Neuronal stem cell (in vitro differentiated cells): ENCODE data around the gene KIAA0930.

Source experiments
- DNase-seq: peaks from one replicate; pipeline ENCODE4 v3.0.0-alpha.2; 2013; ENCODE audit warnings: low spot score
- H2AFZ ChIP-seq: one replicate; pipeline ENCODE4 v1.6.1; 2013; ENCODE audit warnings: mild to moderate bottlenecking, low read length, inconsistent platforms
- H2AK5ac ChIP-seq: 2 replicates; pipeline ENCODE4 v1.6.1; 2013; ENCODE audit warnings: low read depth, mild to moderate bottlenecking, inconsistent platforms, low read length, moderate library complexity, mixed read lengths
- H2BK120ac ChIP-seq: 2 replicates; pipeline ENCODE4 v1.6.1; 2013; ENCODE audit warnings: low read depth, mild to moderate bottlenecking, inconsistent platforms, low read length, moderate library complexity, mixed read lengths
- H2BK12ac ChIP-seq: one replicate; pipeline ENCODE4 v1.6.1; 2013; ENCODE audit warnings: low read length, inconsistent platforms
- H2BK15ac ChIP-seq: 2 replicates; pipeline ENCODE4 v1.6.1; 2013; ENCODE audit warnings: mild to moderate bottlenecking, low read length, inconsistent platforms, mixed read lengths
- H2BK5ac ChIP-seq: one replicate; pipeline ENCODE4 v1.6.1; 2013; ENCODE audit warnings: inconsistent platforms, mild to moderate bottlenecking, low read length, moderate library complexity
- H3K14ac ChIP-seq: one replicate; pipeline ENCODE4 v1.6.1; 2013; ENCODE audit warnings: low read length, inconsistent platforms
- H3K18ac ChIP-seq: 2 replicates; pipeline ENCODE4 v1.6.1; 2013; ENCODE audit warnings: low read length, inconsistent platforms
- H3K23ac ChIP-seq: 2 replicates; pipeline ENCODE4 v1.6.1; 2013; ENCODE audit warnings: low read depth, mild to moderate bottlenecking, mixed read lengths, low read length, inconsistent platforms; ENCODE audit not compliant: poor library complexity
- H3K27ac ChIP-seq: replicated peaks from 3 replicates; pipeline ENCODE4 v1.5.1; 2013; ENCODE audit warnings: low read length, inconsistent platforms
- H3K27me3 ChIP-seq, 3 experiments: 2 replicates each; pipeline ENCODE4 v1.6.1; 2013; ENCODE audit warnings: low read length in 3 of 3, mild to moderate bottlenecking in 2 of 3, inconsistent platforms in 1 of 3, low read depth in 1 of 3, mixed read lengths in 1 of 3, moderate library complexity in 1 of 3; ENCODE audit not compliant: control insufficient read depth in 3 of 3, insufficient read depth in 3 of 3
- H3K36me3 ChIP-seq, 2 donors: replicated peaks in 1 of 2; 2 replicates each; pipeline ENCODE4 v1.6.1; 2013; ENCODE audit warnings: low read length in 2 of 2; ENCODE audit not compliant: control insufficient read depth in 2 of 2, insufficient read depth in 2 of 2
- H3K4ac ChIP-seq: 2 replicates; pipeline ENCODE4 v1.6.1; 2013; ENCODE audit warnings: inconsistent platforms, mild to moderate bottlenecking, low read length, moderate library complexity
- H3K4me1 ChIP-seq, 2 donors: 1 replicate in 1 of 2; 2 replicates in 1 of 2; pipeline ENCODE4 v1.6.1; 2013; ENCODE audit warnings: low read length in 2 of 2, low read depth in 1 of 2; ENCODE audit not compliant: control insufficient read depth in 2 of 2, insufficient read depth in 1 of 2
- H3K4me2 ChIP-seq: one replicate; pipeline ENCODE4 v1.6.1; 2013; ENCODE audit warnings: mild to moderate bottlenecking, low read length, inconsistent platforms; ENCODE audit not compliant: insufficient read depth, poor library complexity, severe bottlenecking
- H3K4me3 ChIP-seq, 2 donors: 2 replicates each; pipeline ENCODE4 v1.5.1; 2013; ENCODE audit warnings: low read length in 2 of 2, mild to moderate bottlenecking in 2 of 2, inconsistent platforms in 1 of 2, moderate library complexity in 1 of 2
- H3K79me1 ChIP-seq: one replicate; pipeline ENCODE4 v1.6.1; 2013; ENCODE audit warnings: low read depth, mild to moderate bottlenecking, inconsistent platforms, low read length, moderate library complexity
- H3K9ac ChIP-seq: one replicate; pipeline ENCODE4 v1.6.1; 2013; ENCODE audit warnings: mild to moderate bottlenecking, low read depth, low read length, inconsistent platforms; ENCODE audit not compliant: poor library complexity
- H3K9me3 ChIP-seq, 2 donors: replicated peaks in 1 of 2; 2 replicates each; pipeline versions ENCODE3 to v1.6.1; 2013; ENCODE audit warnings: low read length in 2 of 2, mild to moderate bottlenecking in 2 of 2, inconsistent platforms in 1 of 2, low read depth in 1 of 2, mixed read lengths in 1 of 2, moderate library complexity in 1 of 2; ENCODE audit not compliant: control insufficient read depth in 2 of 2, insufficient read depth in 1 of 2
- H4K8ac ChIP-seq: one replicate; pipeline ENCODE4 v1.6.1; 2013; ENCODE audit warnings: low read depth, mild to moderate bottlenecking, inconsistent platforms, low read length, moderate library complexity
- H4K91ac ChIP-seq: one replicate; pipeline ENCODE4 v1.6.1; 2013; ENCODE audit warnings: low read length, low read depth, mild to moderate bottlenecking, inconsistent platforms; ENCODE audit not compliant: poor library complexity
- WGBS, 2 donors: extraction: QIAGEN DNeasy Blood & Tissue Kit; methylation state at CpG; one replicate each; pipeline ENCODE4 v1.1.7; 2013; ENCODE audit warnings: missing lambda C conversion rate in 2 of 2, mixed read lengths in 1 of 2; ENCODE audit not compliant: insufficient read length in 2 of 2, insufficient replicate concordance in 1 of 2; ENCODE audit errors: extremely low coverage in 2 of 2; 5-methylcytosine and 5-hydroxymethylcytosine counted together

The KIAA0930 gene

DNA sequence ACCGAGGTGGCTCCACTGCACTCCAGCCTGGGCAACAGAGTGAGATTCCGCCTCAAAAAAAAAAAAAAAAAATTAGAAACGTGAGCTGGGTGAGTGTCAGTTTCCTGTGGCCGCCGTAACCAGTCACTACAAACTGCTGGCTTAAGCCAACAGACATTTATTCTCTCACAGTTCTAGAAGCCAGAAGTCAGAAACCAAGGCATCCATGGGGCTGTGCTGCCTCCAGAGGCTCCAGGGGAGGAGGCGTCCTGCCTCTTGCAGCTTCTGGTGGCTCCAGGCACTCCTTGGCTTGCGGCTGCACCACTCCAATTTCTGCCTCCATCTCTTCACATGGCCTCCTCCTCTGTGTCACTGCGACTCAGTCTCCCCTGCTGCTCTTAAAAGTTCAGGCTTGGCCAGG lies 11.1 kb upstream of the KIAA0930 start:
- Histone ChIP-seq H2AK5ac (no peak overlapping the region), H2BK15ac (no peak overlapping the region), H3K9ac (no peak overlapping the region), H4K8ac (no peak overlapping the region), H3K27ac (no peak overlapping the region), H2BK12ac (no peak overlapping the region), H4K91ac (no peak overlapping the region), H3K23ac (no peak overlapping the region), H2AFZ (no peak overlapping the region), H3K27me3 (peaks cover 0 to 2% (median 0%) of the 10 kb centered on the region in 3 experiments), H3K4me2 (no peak overlapping the region), H3K4ac (no peak overlapping the region), H3K4me3 (no peak overlapping the region), H3K14ac (no peak overlapping the region), H2BK5ac (no peak overlapping the region), H2BK120ac (no peak overlapping the region), H3K18ac (no peak overlapping the region), H3K4me1 (peaks cover 5 to 12% of the 10 kb centered on the region in 2 donors), H3K9me3 (no peaks in the 10 kb centered on the region), H3K36me3 (no peaks in the 10 kb centered on the region), H3K79me1 (no peaks in the 10 kb centered on the region)
- no peak for DNase-seq
- WGBS, 2 donors, result no CpG with 5 or more reads among the region's 8 CpGs

DNA sequence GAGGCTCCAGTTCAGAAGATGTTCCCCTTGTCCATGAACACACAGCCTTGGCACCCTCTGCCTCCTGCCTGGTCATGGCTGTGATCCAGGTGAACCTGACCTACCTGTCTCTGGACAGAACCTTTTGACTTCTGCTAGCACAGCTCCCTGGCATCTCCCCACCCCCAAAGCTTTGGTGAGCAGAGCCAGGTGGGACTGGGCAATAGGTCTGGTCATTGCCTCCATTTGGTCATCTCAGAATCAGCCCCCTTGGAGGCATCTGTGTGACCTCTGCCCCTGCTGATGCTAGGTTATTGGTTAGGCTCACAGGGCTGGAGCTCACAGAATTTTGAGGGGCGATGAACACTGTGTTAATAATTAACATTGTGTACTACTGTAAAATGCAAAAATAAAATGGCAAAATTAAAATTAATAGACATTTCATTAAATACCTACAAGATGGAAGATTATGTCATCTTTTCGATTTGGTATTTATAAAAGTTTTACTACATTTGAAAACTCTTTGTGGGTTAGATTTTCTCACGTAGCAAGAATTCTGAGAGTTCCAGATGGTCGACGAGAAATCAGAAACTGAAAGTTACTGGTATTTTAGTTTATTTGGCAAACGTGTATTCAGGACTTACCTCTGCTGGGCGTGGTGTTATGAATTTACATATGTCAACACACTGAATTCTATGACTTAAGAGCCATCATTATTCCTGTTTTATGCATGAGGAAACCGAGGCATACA lies 8.3 kb upstream of the KIAA0930 start:
- no CpG with 5 or more reads among the region's 8 CpGs for WGBS, 2 donors
- Histone ChIP-seq H2BK120ac (no peak overlapping the region), H3K9ac (no peak overlapping the region), H4K91ac (no peak overlapping the region), H3K18ac (peak overlapping the region; percentile 60), H3K79me1 (no peaks in the 10 kb centered on the region), H3K4me3 (no peak overlapping the region), H3K4me2 (no peak overlapping the region), H2AFZ (no peak overlapping the region), H3K4ac (no peak overlapping the region), H3K14ac (no peak overlapping the region), H2AK5ac (no peak overlapping the region), H4K8ac (no peak overlapping the region), H3K4me1 (peaks cover 0 to 3% of the 10 kb centered on the region in 2 donors), H3K23ac (no peak overlapping the region), H3K27me3 (peaks cover 0 to 2% (median 0%) of the 10 kb centered on the region in 3 experiments), H3K36me3 (no peaks in the 10 kb centered on the region), H2BK12ac (no peak overlapping the region), H3K27ac (no peak overlapping the region), H2BK5ac (peak overlapping the region; percentile 61), H2BK15ac (no peak overlapping the region), H3K9me3 (no peaks in the 10 kb centered on the region)
- no peak for DNase-seq

DNA sequence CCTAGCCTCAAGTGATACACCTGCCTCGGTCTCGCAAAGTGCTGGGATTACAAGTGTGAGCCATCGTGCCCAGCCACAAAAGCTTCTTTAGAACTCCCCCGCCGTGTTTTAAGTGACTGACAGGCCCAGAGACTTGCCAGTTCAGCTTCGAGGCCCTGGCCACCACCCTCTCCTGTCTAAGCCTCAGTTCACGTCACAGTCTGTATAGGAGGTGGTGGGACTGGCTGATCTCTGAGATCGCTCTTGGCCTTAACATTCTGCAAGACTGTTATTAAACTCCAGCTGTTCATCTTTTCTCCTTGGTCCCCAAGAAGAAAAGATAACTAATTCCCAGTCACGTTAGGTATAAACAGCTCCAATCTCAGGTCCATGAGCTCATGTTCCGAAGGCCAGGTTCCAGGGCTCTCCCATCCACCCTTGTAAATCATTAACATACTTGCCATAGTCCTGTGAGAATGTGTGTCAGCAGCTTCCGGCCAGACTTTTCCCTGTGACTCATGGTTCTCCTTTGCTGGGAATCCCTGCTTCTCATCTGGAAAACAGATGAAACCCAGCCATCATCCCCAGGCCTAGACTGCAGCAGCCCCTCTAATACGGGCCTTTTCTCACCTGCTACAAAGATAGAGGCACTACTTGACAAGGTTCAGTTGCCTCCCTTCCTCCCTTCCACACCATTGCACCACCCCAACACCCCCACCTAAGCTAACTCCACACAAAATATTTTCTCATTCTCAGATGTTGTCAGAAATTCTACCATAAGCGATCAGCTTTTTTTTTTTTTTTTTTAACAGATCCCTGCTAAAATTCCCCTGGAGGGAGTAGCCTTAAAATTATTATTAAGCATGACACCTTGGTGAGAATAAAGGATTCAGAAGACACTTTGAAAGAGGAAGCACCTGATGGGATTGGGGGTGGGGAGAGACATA lies 5.6 kb upstream of the KIAA0930 start:
- Histone ChIP-seq H4K8ac (no peak overlapping the region), H2AK5ac (peak overlapping the region; percentile 41), H3K36me3 (no peaks in the 10 kb centered on the region), H2BK12ac (no peak overlapping the region), H3K27me3 (peaks cover 0 to 7% (median 3%) of the 10 kb centered on the region in 3 experiments), H3K4me3 (no peak overlapping the region), H3K79me1 (no peaks in the 10 kb centered on the region), H4K91ac (no peak overlapping the region), H2BK5ac (no peak overlapping the region), H3K9me3 (no peaks in the 10 kb centered on the region), H3K27ac (no peak overlapping the region), H3K23ac (no peak overlapping the region), H2BK15ac (no peak overlapping the region), H3K14ac (no peak overlapping the region), H3K4me2 (no peak overlapping the region), H3K4ac (no peak overlapping the region), H2BK120ac (no peak overlapping the region), H3K9ac (no peak overlapping the region), H3K4me1 (peaks cover 3 to 4% of the 10 kb centered on the region in 2 donors), H2AFZ (peak overlapping the region; percentile 67), H3K18ac (no peak overlapping the region)
- no peak for DNase-seq
- WGBS, 2 donors, result no CpG with 5 or more reads among the region's 13 CpGs

DNA sequence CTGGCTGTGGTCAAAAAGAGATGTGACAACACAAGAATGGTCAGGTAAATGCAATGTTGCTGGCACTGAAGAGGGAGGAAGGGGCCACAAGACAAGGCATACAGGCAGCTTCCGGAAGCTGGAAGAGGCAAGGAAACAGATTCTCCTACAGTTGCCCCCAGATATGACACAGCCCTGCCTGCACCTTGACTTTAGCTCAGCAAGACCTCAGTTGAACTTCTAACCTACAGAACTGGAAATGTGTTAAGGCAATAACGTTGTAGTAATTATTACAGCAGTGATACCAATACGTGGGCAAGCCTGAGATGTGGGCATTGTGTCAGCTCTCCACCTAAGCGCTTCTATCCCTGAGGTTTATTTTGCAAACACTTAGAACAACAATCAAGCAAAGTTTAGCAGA lies 4.2 kb upstream of the KIAA0930 start:
- H3K9ac ChIP-seq, result no peak overlapping the region
- no peak overlapping the region for H3K14ac ChIP-seq
- H3K27me3 ChIP-seq, result peaks cover 0 to 10% (median 5%) of the 10 kb centered on the region in 3 experiments
- H3K4me3 ChIP-seq, result no peak overlapping the region
- H2BK12ac ChIP-seq, result no peak overlapping the region
- no peak overlapping the region for H2AFZ ChIP-seq
- H4K8ac ChIP-seq, result no peak overlapping the region
- H3K4me2 ChIP-seq, result no peak overlapping the region
- H4K91ac ChIP-seq, result no peak overlapping the region
- H3K27ac ChIP-seq, result no peak overlapping the region
- peaks cover 5 to 7% of the 10 kb centered on the region in 2 donors for H3K4me1 ChIP-seq
- DNase-seq, result no peak
- no peak overlapping the region for H3K4ac ChIP-seq
- H3K23ac ChIP-seq, result no peak overlapping the region
- peaks cover 1% of the 10 kb centered on the region for H3K79me1 ChIP-seq
- no peak overlapping the region for H2BK15ac ChIP-seq
- H3K36me3 ChIP-seq, result no peaks in the 10 kb centered on the region
- no peak overlapping the region for H2BK120ac ChIP-seq
- no peak overlapping the region for H2BK5ac ChIP-seq
- no peaks in the 10 kb centered on the region for H3K9me3 ChIP-seq
- H2AK5ac ChIP-seq, result no peak overlapping the region
- H3K18ac ChIP-seq, result no peak overlapping the region
- no CpG with 5 or more reads among the region's 4 CpGs for WGBS, 2 donors
